HCT116 (cell line): Measurements from ENCODE around the gene ANTKMT. TPM values are rescaled to one million over a fixed set of nuclear protein-coding genes. Genes with fewer than 3 reads are reported as not detected.

ENCODE experiments used
- ATAC-seq: fragments of 200-7000 bp; cut with Tn5 transposase; 2 replicates; pipeline ENCODE4 v1.9.1; 2020; ENCODE audit warnings: mild to moderate bottlenecking, moderate library complexity
- Bru-seq: library from RNA; stranded (reverse); fragments of 400-500 nt; gene quantifications from one replicate; lab custom pipeline; 2021; lab: Mats Ljungman, UMichigan
- BruChase-seq, 2 experiments: library from RNA; stranded (reverse); fragments of 400-500 nt; gene quantifications; one replicate each; lab custom pipeline; 2021; lab: Mats Ljungman, UMichigan
- BruUV-seq: library from RNA; stranded (reverse); fragments of 400-500 nt; replicated peaks from 2 replicates; lab custom pipeline; 2021; lab: Mats Ljungman, UMichigan
- CTCF ChIA-PET: fragments of 300-600 bp; sonication (Branson Sonifier 250); formaldehyde crosslinking; loops from one replicate; lab custom pipeline; 2021; ENCODE audit warnings: antibody characterized with exemption; lab: Charles Lee
- POLR2A ChIA-PET: fragments of 300-600, 350-600 bp; sonication (Branson Sonifier 250); formaldehyde crosslinking; loops from one replicate; lab custom pipeline; 2021; ENCODE audit warnings: antibody characterized with exemption; lab: Charles Lee
- RAD21 ChIA-PET, 2 experiments: fragments of 300-600 bp; sonication (Branson Sonifier 250); formaldehyde crosslinking; loops; one replicate each; lab custom pipeline; 2023; ENCODE audit warnings: low total read pairs in 2 of 2; ENCODE audit not compliant: uncharacterized antibody in 2 of 2, unreplicated experiment in 2 of 2, low non-redundant PET in 1 of 2; lab: Charles Lee
- DNase-seq: peaks from one replicate; pipeline ENCODE4 v3.0.0-alpha.2; 2010; ENCODE audit warnings: low read depth, low spot score
- H2AFZ ChIP-seq: fragments of 200-600 bp; shearing (Covaris generic), sonication (generic); 2 replicates; pipeline ENCODE4 v1.6.1; 2017; ENCODE audit warnings: low read depth, mixed run types, mixed read lengths, antibody characterized with exemption, low read length; ENCODE audit not compliant: poor library complexity, severe bottlenecking
- H3K27ac ChIP-seq: 2 replicates; pipeline ENCODE4 v1.5.1; 2012; ENCODE audit warnings: low read depth, low read length
- H3K27me3 ChIP-seq: fragments of 200-600 bp; sonication (generic); 2 replicates; pipeline ENCODE4 v1.6.1; 2016; ENCODE audit warnings: mixed run types, low read length, mixed read lengths; ENCODE audit not compliant: insufficient read depth
- H3K36me3 ChIP-seq, 2 experiments: fragments of 200-500 bp in 1 of 2; fragments of 200-600 bp in 1 of 2; sonication (Bioruptor generic) in 1 of 2; sonication (generic) in 1 of 2; 2 replicates each; pipeline versions ENCODE4 v1.5.1 to v1.6.1; 2014 to 2016; ENCODE audit warnings: low read length in 2 of 2, inconsistent platforms in 1 of 2, mixed read lengths in 1 of 2, mixed run types in 1 of 2; ENCODE audit not compliant: insufficient read depth in 2 of 2, control insufficient read depth in 1 of 2
- H3K4me1 ChIP-seq, 2 experiments: fragments of 200-600 bp in 1 of 2; sonication (generic) in 1 of 2; 2 replicates each; pipeline versions ENCODE4 v1.5.1 to v1.6.1; 2012 to 2017; ENCODE audit warnings: low read length in 2 of 2, inconsistent platforms in 1 of 2, mild to moderate bottlenecking in 1 of 2, mixed read lengths in 1 of 2, mixed run types in 1 of 2, moderate library complexity in 1 of 2; ENCODE audit not compliant: insufficient read depth in 2 of 2, control insufficient read depth in 1 of 2
- H3K4me2 ChIP-seq: fragments of 200-600 bp; sonication (generic); 2 replicates; pipeline ENCODE4 v1.6.1; 2017; ENCODE audit warnings: mixed run types, low read length, mixed read lengths
- H3K4me3 ChIP-seq, 2 experiments: fragments of 200-600 bp in 1 of 2; sonication (generic) in 1 of 2; replicated peaks in 1 of 2; 2 replicates each; pipeline ENCODE4 v1.5.1; 2011 to 2016; ENCODE audit warnings: low read length in 2 of 2, control low read depth in 1 of 2, low read depth in 1 of 2, mild to moderate bottlenecking in 1 of 2, mixed read lengths in 1 of 2, mixed run types in 1 of 2
- H3K79me2 ChIP-seq: fragments of 200-600 bp; sonication (generic); 2 replicates; pipeline ENCODE4 v1.6.1; 2017; ENCODE audit warnings: mild to moderate bottlenecking, mixed run types, low read length, moderate library complexity, mixed read lengths; ENCODE audit not compliant: insufficient read depth
- H3K9ac ChIP-seq: fragments of 200-600 bp; sonication (generic); 2 replicates; pipeline ENCODE4 v1.6.1; 2016; ENCODE audit warnings: low read length, mixed read lengths
- H3K9me2 ChIP-seq: fragments of 200-600 bp; sonication (generic), shearing (Covaris generic); 2 replicates; pipeline ENCODE4 v1.6.1; 2017; ENCODE audit warnings: mixed run types, mild to moderate bottlenecking, moderate library complexity; ENCODE audit not compliant: insufficient read depth
- H3K9me3 ChIP-seq, 2 experiments: fragments of 200-500 bp in 1 of 2; fragments of 200-600 bp in 1 of 2; sonication (Bioruptor generic) in 1 of 2; sonication (generic) in 1 of 2; 2 replicates each; pipeline ENCODE4 v1.6.1; 2014 to 2017; ENCODE audit warnings: low read length in 2 of 2, mixed read lengths in 2 of 2, inconsistent platforms in 1 of 2, low read depth in 1 of 2, mild to moderate bottlenecking in 1 of 2, mixed run types in 1 of 2, moderate library complexity in 1 of 2; ENCODE audit not compliant: control insufficient read depth in 1 of 2, insufficient read depth in 1 of 2
- H4K20me1 ChIP-seq: fragments of 200-600 bp; sonication (generic), shearing (Covaris generic); 2 replicates; pipeline ENCODE4 v1.6.1; 2017; ENCODE audit warnings: mixed run types, mild to moderate bottlenecking, moderate library complexity; ENCODE audit not compliant: insufficient read depth
- POLR2A ChIP-seq: IDR thresholded peaks from 2 replicates; pipeline ENCODE4 v1.7.0; 2011; ENCODE audit warnings: borderline replicate concordance; ENCODE audit not compliant: insufficient read depth, insufficient read length; ENCODE audit errors: extremely low read depth
- POLR2AphosphoS5 ChIP-seq: IDR thresholded peaks from 2 replicates; pipeline ENCODE4 v1.6.1; 2011; ENCODE audit warnings: mild to moderate bottlenecking, low read depth, low read length, moderate library complexity
- SP1 ChIP-seq: IDR thresholded peaks from 2 replicates; pipeline ENCODE4 v1.6.1; 2012; ENCODE audit warnings: low read depth
- TCF7L2 ChIP-seq: IDR thresholded peaks from 2 replicates; pipeline ENCODE4 v1.7.0; 2011; ENCODE audit warnings: borderline replicate concordance, inconsistent platforms; ENCODE audit not compliant: insufficient read depth, insufficient read length; ENCODE audit errors: extremely low read depth
- YY1 ChIP-seq: IDR thresholded peaks from 2 replicates; pipeline ENCODE4 v1.6.1; 2011; ENCODE audit warnings: low read length, low read depth, moderate library complexity, mild to moderate bottlenecking; ENCODE audit not compliant: insufficient replicate concordance; ENCODE audit errors: extremely low read depth
- ZFX ChIP-seq: fragments of 450-650 bp; IDR thresholded peaks from 2 replicates; pipeline ENCODE4 v1.6.1; 2017
- intact Hi-C: fragments of 100-400 bp; cut with micrococcal nuclease; formaldehyde crosslinking; loops from 2 replicates; pipeline ENCODE4 v1.10.0; 2022
- long read RNA-seq: library from polyadenylated mRNA; unstranded; transcript quantifications from one replicate; pipeline ENCODE4 v2.0.0, GENCODE V29; 2021; ENCODE audit not compliant: unreplicated experiment
- polyA plus RNA-seq: library from polyadenylated mRNA; unstranded; fragments of >200 nt; gene quantifications from 2 replicates; pipeline ENCODE4 v1.2.1, GENCODE V29; 2012; ENCODE audit warnings: missing spikeins
- total RNA-seq: library from RNA; stranded (reverse); gene quantifications from one replicate; pipeline ENCODE4 v1.2.1, GENCODE V29; 2021; ENCODE audit not compliant: unreplicated experiment
- TF ChIP-seq, protein P1 (sequence below): IDR thresholded peaks from 2 replicates; pipeline ENCODE4 v1.6.1; 2012

ANTKMT gene, protein sequence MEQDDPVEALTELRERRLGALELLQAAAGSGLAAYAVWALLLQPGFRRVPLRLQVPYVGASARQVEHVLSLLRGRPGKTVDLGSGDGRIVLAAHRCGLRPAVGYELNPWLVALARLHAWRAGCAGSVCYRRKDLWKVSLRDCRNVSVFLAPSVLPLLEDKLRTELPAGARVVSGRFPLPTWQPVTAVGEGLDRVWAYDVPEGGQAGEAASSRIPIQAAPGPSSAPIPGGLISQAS
- total RNA-seq = 65.4 TPM
- polyA plus RNA-seq = 27.5 and 33.3 TPM in 2 replicates
- percentile 64 among the genes with signal in this experiment for Bru-seq, nascent RNA
- BruChase-seq, experiment 1, labeled RNA remaining after a 6-hour chase = percentile 65 among the genes with signal in this experiment
- percentile 66 among the genes with signal in this experiment for BruChase-seq, experiment 2, labeled RNA remaining after a 2-hour chase
- long read RNA-seq, transcript FAM173A-207 (5 exons, 1,052 nt) = major isoform, 10 of 43 reads
- long read RNA-seq, partial matches to known transcripts = 11 of 43 reads
- long read RNA-seq, other reads (novel, unspliced or antisense) = 13 of 43 reads

DNA sequence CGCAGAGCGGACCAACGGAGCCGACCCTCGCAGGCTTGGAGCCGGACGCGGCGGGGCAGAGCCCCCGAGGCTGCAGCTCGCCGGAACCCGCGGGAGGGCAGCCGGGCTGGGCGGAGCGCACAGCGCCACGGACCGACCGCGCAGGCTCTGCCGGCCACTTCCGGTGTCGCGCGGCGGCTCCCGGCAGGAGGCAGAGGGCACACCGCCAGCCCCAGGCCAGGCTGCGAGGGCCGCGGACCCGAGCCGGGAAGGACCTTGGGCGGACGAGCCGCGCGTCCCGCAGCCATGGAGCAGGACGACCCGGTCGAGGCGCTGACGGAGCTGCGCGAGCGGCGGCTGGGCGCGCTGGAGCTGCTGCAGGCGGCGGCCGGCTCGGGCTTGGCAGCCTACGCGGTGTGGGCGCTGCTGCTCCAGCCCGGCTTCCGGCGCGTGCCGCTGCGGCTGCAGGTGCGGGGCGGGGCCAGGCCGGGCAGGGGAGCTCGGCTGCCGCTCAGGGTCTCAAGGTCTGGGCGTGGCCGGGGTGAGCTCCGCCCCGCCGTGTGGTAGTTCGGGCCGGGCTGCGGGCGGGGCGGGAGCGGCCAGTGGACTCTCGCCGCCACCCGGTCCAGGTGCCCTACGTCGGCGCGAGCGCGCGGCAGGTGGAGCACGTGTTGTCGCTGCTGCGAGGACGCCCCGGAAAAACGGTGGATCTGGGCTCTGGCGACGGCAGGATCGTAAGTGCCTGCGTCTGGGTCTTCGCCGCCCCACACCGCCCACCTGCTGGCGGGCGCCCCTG, at the start of gene ANTKMT:
TSS of gene ANTKMT (plus strand) at position 157 of the 775 bp plus-strand sequence. CDS start at position 286, 129 bp downstream.
- BruUV-seq = no TSS peak
- H3K9ac ChIP-seq = peak within 1 kb of the TSS; percentile 98
- H3K79me2 ChIP-seq = peaks cover 21% of the 10 kb centered on the region
- TF ChIP-seq YY1 = peak; percentile 30
- TF ChIP-seq ZFX = peak; percentile 93
- TF ChIP-seq, protein P1, sequence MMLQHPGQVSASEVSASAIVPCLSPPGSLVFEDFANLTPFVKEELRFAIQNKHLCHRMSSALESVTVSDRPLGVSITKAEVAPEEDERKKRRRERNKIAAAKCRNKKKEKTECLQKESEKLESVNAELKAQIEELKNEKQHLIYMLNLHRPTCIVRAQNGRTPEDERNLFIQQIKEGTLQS = no peak
- TF ChIP-seq POLR2AphosphoS5 = peak; percentile 81
- TF ChIP-seq SP1 = no peak
- TF ChIP-seq TCF7L2 = peak; percentile 32
- peak; percentile 90 for TF ChIP-seq POLR2A
- TF ChIP-seq, all 23 proteins: peak for 5
- peak within 1 kb of the TSS; percentile 82 to 87 for H3K4me3 ChIP-seq
- peaks cover 3% of the 10 kb centered on the region; the same call in 1 of the 2 replicates for H4K20me1 ChIP-seq
- intact Hi-C loops = no loop called here
- peak; percentile 71 for ATAC-seq
- H3K27me3 ChIP-seq = no peaks in the 10 kb centered on the region
- no peak for DNase-seq
- no peaks in the 10 kb centered on the region for H3K9me2 ChIP-seq
- H3K4me2 ChIP-seq = peak within 1 kb of the TSS; percentile 80
- ChIA-PET CTCF (interaction anchor here (0.7 to 2.6 kb wide), 5 partner anchors 9 to 336 kb away, joined by 3 to 11 read pairs (median 6); partner anchors contain the start of gene MSLN), RAD21 (interaction anchor here in 1 of 2 experiments (1.0 kb wide), 1 partner anchor 67 kb away, joined by 3 read pairs; the partner anchor contains the start of genes CHTF18 and RPUSD1), POLR2A (interaction anchor here (0.6 to 1.4 kb wide), 5 partner anchors 9 to 368 kb away, joined by 3 to 7 read pairs (median 5); partner anchors contain the start of genes CIAO3 and MSLN)
- H3K27ac ChIP-seq = peak within 1 kb of the TSS; percentile 100
- peaks cover 33 to 68% of the 10 kb centered on the region in 2 experiments for H3K4me1 ChIP-seq
- H3K9me3 ChIP-seq = no peaks in the 10 kb centered on the region
- no peaks in the 10 kb centered on the region for H3K36me3 ChIP-seq
- H2AFZ ChIP-seq = no peak within 1 kb of the TSS
